ENCODE results near the gene USP10. TPM values are rescaled to one million over a fixed set of nuclear protein-coding genes. Genes with fewer than 3 reads are reported as not detected.

USP10 gene
- total RNA-seq, 1 donor from 2014 or later, result 100 TPM

DNA sequence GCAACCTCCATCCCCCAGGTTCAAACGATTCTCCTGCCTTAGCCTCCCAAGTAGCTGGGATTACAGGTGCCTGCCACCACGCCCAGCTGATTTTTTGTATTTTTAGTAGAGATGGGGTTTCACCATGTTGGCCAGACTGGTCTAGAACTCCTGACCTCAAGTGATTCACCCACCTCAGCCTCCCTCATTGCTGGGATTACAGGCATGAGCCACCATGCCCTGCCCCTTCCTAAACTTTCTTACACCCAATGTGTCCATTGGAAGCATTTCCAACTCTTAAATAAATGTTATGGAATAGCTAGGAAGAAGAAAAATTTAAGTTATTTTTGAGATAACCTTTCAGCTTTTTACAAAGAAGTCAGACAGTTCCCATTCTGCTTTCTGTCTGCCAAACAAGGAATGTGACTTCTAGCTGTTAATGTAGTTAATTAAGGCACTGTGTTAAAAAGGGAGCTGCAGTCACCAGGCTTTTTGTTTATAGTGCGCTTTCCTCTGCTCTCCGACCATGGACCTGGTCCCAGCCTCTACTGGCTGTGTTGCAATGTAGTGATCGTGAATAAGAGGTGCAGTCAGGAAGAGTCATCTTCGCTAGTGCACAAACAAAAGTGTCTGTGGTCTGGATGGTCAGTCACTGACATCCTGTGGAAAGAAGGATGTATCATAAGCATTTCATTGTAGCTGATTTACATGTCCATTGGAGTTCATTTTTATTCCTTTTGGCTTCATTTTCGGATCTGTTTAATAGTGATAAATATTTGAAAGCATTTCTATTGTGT lies 39.7 kb downstream of the USP10 start:
- no peak for DNase-seq
- no peak overlapping the region for H3K27ac Mint-ChIP-seq (ENCODE audit: unreplicated experiment)
- TF ChIP-seq, protein P1, sequence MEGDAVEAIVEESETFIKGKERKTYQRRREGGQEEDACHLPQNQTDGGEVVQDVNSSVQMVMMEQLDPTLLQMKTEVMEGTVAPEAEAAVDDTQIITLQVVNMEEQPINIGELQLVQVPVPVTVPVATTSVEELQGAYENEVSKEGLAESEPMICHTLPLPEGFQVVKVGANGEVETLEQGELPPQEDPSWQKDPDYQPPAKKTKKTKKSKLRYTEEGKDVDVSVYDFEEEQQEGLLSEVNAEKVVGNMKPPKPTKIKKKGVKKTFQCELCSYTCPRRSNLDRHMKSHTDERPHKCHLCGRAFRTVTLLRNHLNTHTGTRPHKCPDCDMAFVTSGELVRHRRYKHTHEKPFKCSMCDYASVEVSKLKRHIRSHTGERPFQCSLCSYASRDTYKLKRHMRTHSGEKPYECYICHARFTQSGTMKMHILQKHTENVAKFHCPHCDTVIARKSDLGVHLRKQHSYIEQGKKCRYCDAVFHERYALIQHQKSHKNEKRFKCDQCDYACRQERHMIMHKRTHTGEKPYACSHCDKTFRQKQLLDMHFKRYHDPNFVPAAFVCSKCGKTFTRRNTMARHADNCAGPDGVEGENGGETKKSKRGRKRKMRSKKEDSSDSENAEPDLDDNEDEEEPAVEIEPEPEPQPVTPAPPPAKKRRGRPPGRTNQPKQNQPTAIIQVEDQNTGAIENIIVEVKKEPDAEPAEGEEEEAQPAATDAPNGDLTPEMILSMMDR (IDR thresholded peaks at IDR 0.05; ENCODE audit: partially characterized antibody, unreplicated experiment), result no peak
- peaks cover 74% of the 10 kb centered on the region for H3K4me1 Mint-ChIP-seq (ENCODE audit: low read depth, unreplicated experiment)
- no peaks in the 10 kb centered on the region for H3K36me3 Mint-ChIP-seq (ENCODE audit: unreplicated experiment)
- H3K4me3 Mint-ChIP-seq (ENCODE audit: unreplicated experiment), result no peak overlapping the region
- peaks cover 5% of the 10 kb centered on the region for H3K9me3 Mint-ChIP-seq (ENCODE audit: unreplicated experiment)
- no peaks in the 10 kb centered on the region for H3K27me3 Mint-ChIP-seq (ENCODE audit: unreplicated experiment)

DNA sequence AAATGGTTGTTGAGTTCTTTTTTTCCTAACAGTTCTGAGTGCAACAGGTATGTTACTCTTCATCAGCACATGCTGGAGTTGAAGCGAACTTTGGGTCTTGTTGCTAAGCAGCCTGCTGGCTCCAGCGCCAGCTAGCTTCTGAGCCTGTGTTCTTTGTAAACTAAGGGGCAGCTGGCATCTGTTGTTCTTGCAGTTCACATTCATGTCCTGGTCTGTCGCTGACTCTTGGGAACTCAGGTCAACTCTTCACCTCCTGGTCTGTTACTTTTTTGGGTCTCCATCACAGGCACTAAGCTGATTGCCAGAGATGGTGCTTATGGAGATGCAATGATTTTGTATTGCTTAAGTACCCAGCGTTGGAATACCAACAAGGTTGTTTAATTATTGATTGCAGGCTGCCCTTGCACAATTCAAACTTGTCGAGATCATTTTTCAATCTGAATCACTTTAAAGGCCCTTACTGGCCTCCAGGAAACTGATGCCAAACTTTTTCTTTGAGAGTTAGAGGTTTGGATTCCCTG lies 40.9 kb downstream of the USP10 start:
- no peaks in the 10 kb centered on the region for H3K36me3 Mint-ChIP-seq (ENCODE audit: unreplicated experiment)
- H3K9me3 Mint-ChIP-seq (ENCODE audit: unreplicated experiment), result peaks cover 5% of the 10 kb centered on the region
- TF ChIP-seq, protein P1 (IDR thresholded peaks at IDR 0.05; ENCODE audit: partially characterized antibody, unreplicated experiment), result no peak
- H3K27ac Mint-ChIP-seq (ENCODE audit: unreplicated experiment), result peak overlapping the region; percentile 79
- no peak for DNase-seq
- H3K4me1 Mint-ChIP-seq (ENCODE audit: low read depth, unreplicated experiment), result peaks cover 68% of the 10 kb centered on the region
- no peak overlapping the region for H3K4me3 Mint-ChIP-seq (ENCODE audit: unreplicated experiment)
- no peaks in the 10 kb centered on the region for H3K27me3 Mint-ChIP-seq (ENCODE audit: unreplicated experiment)

GRCh38 chr16:84741340-84741830 lies 41.6 kb downstream of the USP10 start:
- H3K4me1 Mint-ChIP-seq (ENCODE audit: low read depth, unreplicated experiment), result peaks cover 61% of the 10 kb centered on the region
- H3K27me3 Mint-ChIP-seq (ENCODE audit: unreplicated experiment), result no peaks in the 10 kb centered on the region
- H3K4me3 Mint-ChIP-seq (ENCODE audit: unreplicated experiment), result peak overlapping the region; percentile 35
- TF ChIP-seq, protein P1 (IDR thresholded peaks at IDR 0.05; ENCODE audit: partially characterized antibody, unreplicated experiment), result no peak
- peaks cover 5% of the 10 kb centered on the region for H3K9me3 Mint-ChIP-seq (ENCODE audit: unreplicated experiment)
- no peaks in the 10 kb centered on the region for H3K36me3 Mint-ChIP-seq (ENCODE audit: unreplicated experiment)
- H3K27ac Mint-ChIP-seq (ENCODE audit: unreplicated experiment), result peak overlapping the region; percentile 91
- DNase-seq, result no peak

DNA sequence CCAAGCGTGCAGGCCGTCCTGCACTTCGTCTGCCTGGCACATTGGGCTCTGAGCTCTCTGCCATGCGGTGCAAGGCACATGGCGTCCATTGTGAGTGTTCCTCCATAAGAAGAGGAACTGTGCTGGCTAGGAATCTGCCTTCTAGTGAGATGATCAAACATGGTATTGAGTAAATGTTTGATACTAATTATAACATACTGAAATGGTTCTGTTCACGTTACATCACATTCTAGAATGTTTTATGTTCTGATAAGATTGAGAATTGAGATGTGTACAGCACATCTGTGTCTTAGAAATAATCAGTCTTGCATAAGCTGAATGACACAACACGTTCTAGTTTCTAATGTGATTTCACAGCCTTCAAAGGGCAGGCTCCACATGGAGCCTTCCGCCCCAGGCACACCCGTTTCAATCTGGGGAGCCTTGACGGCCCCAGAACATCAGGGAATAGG lies 42.9 kb downstream of the USP10 start:
- Mint-ChIP-seq H3K27ac (ENCODE audit: unreplicated experiment) (peak overlapping the region; percentile 88), H3K36me3 (ENCODE audit: unreplicated experiment) (no peaks in the 10 kb centered on the region), H3K9me3 (ENCODE audit: unreplicated experiment) (peaks cover 5% of the 10 kb centered on the region), H3K4me1 (ENCODE audit: low read depth, unreplicated experiment) (peaks cover 54% of the 10 kb centered on the region), H3K27me3 (ENCODE audit: unreplicated experiment) (no peaks in the 10 kb centered on the region), H3K4me3 (ENCODE audit: unreplicated experiment) (peak overlapping the region; percentile 21)
- DNase-seq, result peak; percentile 52
- TF ChIP-seq, protein P1 (IDR thresholded peaks at IDR 0.05; ENCODE audit: partially characterized antibody, unreplicated experiment), result no peak

DNA sequence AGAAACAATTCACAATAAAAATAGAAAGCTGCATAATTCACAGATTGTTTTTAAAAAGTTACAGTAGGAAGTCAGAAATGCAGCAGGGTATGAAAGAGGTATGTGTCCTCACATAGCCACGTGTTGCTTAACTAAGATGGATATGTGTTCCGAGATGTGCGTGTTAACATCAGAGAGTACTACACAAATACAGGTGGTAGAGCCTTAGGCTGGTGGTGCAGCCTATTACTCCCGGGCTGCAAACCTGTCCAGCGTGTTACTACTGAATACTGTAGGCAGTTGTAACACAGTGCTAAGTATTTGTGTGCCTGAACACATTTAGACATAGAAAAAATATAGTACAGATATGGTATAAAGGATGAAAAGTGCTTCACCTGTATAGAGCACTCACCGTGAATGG lies 46.4 kb downstream of the USP10 start:
- Mint-ChIP-seq H3K4me1 (ENCODE audit: low read depth, unreplicated experiment) (peaks cover 41% of the 10 kb centered on the region), H3K4me3 (ENCODE audit: unreplicated experiment) (no peak overlapping the region), H3K27ac (ENCODE audit: unreplicated experiment) (no peak overlapping the region), H3K27me3 (ENCODE audit: unreplicated experiment) (no peaks in the 10 kb centered on the region), H3K36me3 (ENCODE audit: unreplicated experiment) (no peaks in the 10 kb centered on the region), H3K9me3 (ENCODE audit: unreplicated experiment) (peaks cover 3% of the 10 kb centered on the region)
- DNase-seq, result no peak
- TF ChIP-seq, protein P1 (IDR thresholded peaks at IDR 0.05; ENCODE audit: partially characterized antibody, unreplicated experiment), result no peak

Data from glutamatergic neuron (in vitro differentiated cells).